ENCODE results near the gene DMRT1.

GRCh38 chr9:911005-911404 is 69.5 kb downstream of the DMRT1 start:
- TF ChIP-seq POLR2A (IDR thresholded peaks at IDR 0.05) (no peak), CTCF (IDR thresholded peaks at IDR 0.05) (no peak)

Data from heart left ventricle (tissue), 13 donors.